Suprapubic skin (tissue), 4 donors: ENCODE results near the gene RPTOR.

Experiments
- CTCF ChIP-seq, 2 donors: fragments of 200-600 bp in 1 of 2; fragments of 450-650 bp in 1 of 2; sonication (generic) in 1 of 2; IDR thresholded peaks; one replicate each; pipeline ENCODE4 v1.5.1; 2016 to 2019; ENCODE audit warnings: antibody characterized with exemption in 2 of 2, mild to moderate bottlenecking in 1 of 2, moderate library complexity in 1 of 2
- EP300 ChIP-seq: sonication (generic); formaldehyde crosslinking; IDR thresholded peaks from one replicate; pipeline ENCODE4 v1.6.1; 2017; ENCODE audit warnings: antibody characterized with exemption
- POLR2A ChIP-seq, 2 donors: fragments of 450-650 bp; IDR thresholded peaks; one replicate each; pipeline ENCODE4 v1.6.1; 2017; ENCODE audit warnings: antibody characterized with exemption in 2 of 2, mild to moderate bottlenecking in 2 of 2, moderate library complexity in 2 of 2
- POLR2AphosphoS5 ChIP-seq, 3 donors: sonication (generic); formaldehyde crosslinking; IDR thresholded peaks; one replicate each; pipeline ENCODE4 v1.6.1; 2017; ENCODE audit warnings: antibody characterized with exemption in 3 of 3

GRCh38 chr17:80916246-80916645 lies 371.6 kb downstream of the RPTOR start:
- TF ChIP-seq CTCF (IDR thresholded peaks at IDR 0.05) (no peak), EP300 (no peak), POLR2A (IDR thresholded peaks at IDR 0.05) (no peak), POLR2AphosphoS5 (IDR thresholded peaks at IDR 0.05) (no peak)
